HCT116 (cell line): ENCODE results near the gene NRCAM. TPM values are rescaled to one million over a fixed set of nuclear protein-coding genes. Genes with fewer than 3 reads are reported as not detected.

ENCODE experiments used
- ATAC-seq: fragments of 200-7000 bp; cut with Tn5 transposase; 2 replicates; pipeline ENCODE4 v1.9.1; 2020; ENCODE audit warnings: mild to moderate bottlenecking, moderate library complexity
- BruUV-seq: library from RNA; stranded (reverse); fragments of 400-500 nt; replicated peaks from 2 replicates; lab custom pipeline; 2021; lab: Mats Ljungman, UMichigan
- CTCF ChIA-PET: fragments of 300-600 bp; sonication (Branson Sonifier 250); formaldehyde crosslinking; loops from one replicate; lab custom pipeline; 2021; ENCODE audit warnings: antibody characterized with exemption; lab: Charles Lee
- POLR2A ChIA-PET: fragments of 300-600, 350-600 bp; sonication (Branson Sonifier 250); formaldehyde crosslinking; loops from one replicate; lab custom pipeline; 2021; ENCODE audit warnings: antibody characterized with exemption; lab: Charles Lee
- RAD21 ChIA-PET, 2 experiments: fragments of 300-600 bp; sonication (Branson Sonifier 250); formaldehyde crosslinking; loops; one replicate each; lab custom pipeline; 2023; ENCODE audit warnings: low total read pairs in 2 of 2; ENCODE audit not compliant: uncharacterized antibody in 2 of 2, unreplicated experiment in 2 of 2, low non-redundant PET in 1 of 2; lab: Charles Lee
- DNase-seq: peaks from one replicate; pipeline ENCODE4 v3.0.0-alpha.2; 2010; ENCODE audit warnings: low read depth, low spot score
- H2AFZ ChIP-seq: fragments of 200-600 bp; shearing (Covaris generic), sonication (generic); 2 replicates; pipeline ENCODE4 v1.6.1; 2017; ENCODE audit warnings: low read depth, mixed run types, mixed read lengths, antibody characterized with exemption, low read length; ENCODE audit not compliant: poor library complexity, severe bottlenecking
- H3K27ac ChIP-seq: 2 replicates; pipeline ENCODE4 v1.5.1; 2012; ENCODE audit warnings: low read depth, low read length
- H3K27me3 ChIP-seq: fragments of 200-600 bp; sonication (generic); 2 replicates; pipeline ENCODE4 v1.6.1; 2016; ENCODE audit warnings: mixed run types, low read length, mixed read lengths; ENCODE audit not compliant: insufficient read depth
- H3K36me3 ChIP-seq, 2 experiments: fragments of 200-500 bp in 1 of 2; fragments of 200-600 bp in 1 of 2; sonication (Bioruptor generic) in 1 of 2; sonication (generic) in 1 of 2; 2 replicates each; pipeline versions ENCODE4 v1.5.1 to v1.6.1; 2014 to 2016; ENCODE audit warnings: low read length in 2 of 2, inconsistent platforms in 1 of 2, mixed read lengths in 1 of 2, mixed run types in 1 of 2; ENCODE audit not compliant: insufficient read depth in 2 of 2, control insufficient read depth in 1 of 2
- H3K4me1 ChIP-seq, 2 experiments: fragments of 200-600 bp in 1 of 2; sonication (generic) in 1 of 2; 2 replicates each; pipeline versions ENCODE4 v1.5.1 to v1.6.1; 2012 to 2017; ENCODE audit warnings: low read length in 2 of 2, inconsistent platforms in 1 of 2, mild to moderate bottlenecking in 1 of 2, mixed read lengths in 1 of 2, mixed run types in 1 of 2, moderate library complexity in 1 of 2; ENCODE audit not compliant: insufficient read depth in 2 of 2, control insufficient read depth in 1 of 2
- H3K4me2 ChIP-seq: fragments of 200-600 bp; sonication (generic); 2 replicates; pipeline ENCODE4 v1.6.1; 2017; ENCODE audit warnings: mixed run types, low read length, mixed read lengths
- H3K4me3 ChIP-seq, 2 experiments: fragments of 200-600 bp in 1 of 2; sonication (generic) in 1 of 2; replicated peaks in 1 of 2; 2 replicates each; pipeline ENCODE4 v1.5.1; 2011 to 2016; ENCODE audit warnings: low read length in 2 of 2, control low read depth in 1 of 2, low read depth in 1 of 2, mild to moderate bottlenecking in 1 of 2, mixed read lengths in 1 of 2, mixed run types in 1 of 2
- H3K79me2 ChIP-seq: fragments of 200-600 bp; sonication (generic); 2 replicates; pipeline ENCODE4 v1.6.1; 2017; ENCODE audit warnings: mild to moderate bottlenecking, mixed run types, low read length, moderate library complexity, mixed read lengths; ENCODE audit not compliant: insufficient read depth
- H3K9ac ChIP-seq: fragments of 200-600 bp; sonication (generic); 2 replicates; pipeline ENCODE4 v1.6.1; 2016; ENCODE audit warnings: low read length, mixed read lengths
- H3K9me2 ChIP-seq: fragments of 200-600 bp; sonication (generic), shearing (Covaris generic); 2 replicates; pipeline ENCODE4 v1.6.1; 2017; ENCODE audit warnings: mixed run types, mild to moderate bottlenecking, moderate library complexity; ENCODE audit not compliant: insufficient read depth
- H3K9me3 ChIP-seq, 2 experiments: fragments of 200-500 bp in 1 of 2; fragments of 200-600 bp in 1 of 2; sonication (Bioruptor generic) in 1 of 2; sonication (generic) in 1 of 2; 2 replicates each; pipeline ENCODE4 v1.6.1; 2014 to 2017; ENCODE audit warnings: low read length in 2 of 2, mixed read lengths in 2 of 2, inconsistent platforms in 1 of 2, low read depth in 1 of 2, mild to moderate bottlenecking in 1 of 2, mixed run types in 1 of 2, moderate library complexity in 1 of 2; ENCODE audit not compliant: control insufficient read depth in 1 of 2, insufficient read depth in 1 of 2
- H4K20me1 ChIP-seq: fragments of 200-600 bp; sonication (generic), shearing (Covaris generic); 2 replicates; pipeline ENCODE4 v1.6.1; 2017; ENCODE audit warnings: mixed run types, mild to moderate bottlenecking, moderate library complexity; ENCODE audit not compliant: insufficient read depth
- CBX3 ChIP-seq: IDR thresholded peaks from 2 replicates; pipeline ENCODE4 v1.6.1; 2012; ENCODE audit warnings: low read depth
- CEBPB ChIP-seq: IDR thresholded peaks from 2 replicates; pipeline ENCODE4 v1.6.1; 2012; ENCODE audit warnings: low read depth
- EGR1 ChIP-seq: IDR thresholded peaks from 2 replicates; pipeline ENCODE4 v1.6.1; 2012; ENCODE audit warnings: low read depth
- ELF1 ChIP-seq: IDR thresholded peaks from 2 replicates; pipeline ENCODE4 v1.6.1; 2012; ENCODE audit warnings: low read depth, borderline replicate concordance
- EZH2phosphoT487 ChIP-seq: fragments of 200-600 bp; IDR thresholded peaks from 2 replicates; pipeline ENCODE4 v1.6.1; 2018; ENCODE audit warnings: antibody characterized with exemption, borderline replicate concordance
- POLR2A ChIP-seq: IDR thresholded peaks from 2 replicates; pipeline ENCODE4 v1.7.0; 2011; ENCODE audit warnings: borderline replicate concordance; ENCODE audit not compliant: insufficient read depth, insufficient read length; ENCODE audit errors: extremely low read depth
- RAD21 ChIP-seq: IDR thresholded peaks from 2 replicates; pipeline ENCODE4 v1.6.1; 2012; ENCODE audit warnings: low read depth, mild to moderate bottlenecking
- REST ChIP-seq: IDR thresholded peaks from 2 replicates; pipeline ENCODE4 v1.6.1; 2012; ENCODE audit warnings: low read depth
- SIN3A ChIP-seq: IDR thresholded peaks from 2 replicates; pipeline ENCODE4 v1.6.1; 2012; ENCODE audit warnings: low read depth
- SP1 ChIP-seq: IDR thresholded peaks from 2 replicates; pipeline ENCODE4 v1.6.1; 2012; ENCODE audit warnings: low read depth
- SRF ChIP-seq: IDR thresholded peaks from 2 replicates; pipeline ENCODE4 v1.6.1; 2012; ENCODE audit warnings: low read depth
- TCF7L2 ChIP-seq: IDR thresholded peaks from 2 replicates; pipeline ENCODE4 v1.7.0; 2011; ENCODE audit warnings: borderline replicate concordance, inconsistent platforms; ENCODE audit not compliant: insufficient read depth, insufficient read length; ENCODE audit errors: extremely low read depth
- YY1 ChIP-seq: IDR thresholded peaks from 2 replicates; pipeline ENCODE4 v1.6.1; 2011; ENCODE audit warnings: low read length, low read depth, moderate library complexity, mild to moderate bottlenecking; ENCODE audit not compliant: insufficient replicate concordance; ENCODE audit errors: extremely low read depth
- ZFX ChIP-seq: fragments of 450-650 bp; IDR thresholded peaks from 2 replicates; pipeline ENCODE4 v1.6.1; 2017
- ZNF274 ChIP-seq: fragments of 200-500 bp; sonication (Bioruptor generic); IDR thresholded peaks from 2 replicates; pipeline ENCODE4 v1.6.1; 2014; ENCODE audit warnings: mild to moderate bottlenecking, low read depth, low read length, inconsistent platforms
- intact Hi-C: fragments of 100-400 bp; cut with micrococcal nuclease; formaldehyde crosslinking; loops from 2 replicates; pipeline ENCODE4 v1.10.0; 2022
- total RNA-seq: library from RNA; stranded (reverse); gene quantifications from one replicate; pipeline ENCODE4 v1.2.1, GENCODE V29; 2021; ENCODE audit not compliant: unreplicated experiment
- TF ChIP-seq, protein P1 (sequence below): IDR thresholded peaks from 2 replicates; pipeline ENCODE4 v1.6.1; 2012
- TF ChIP-seq, protein P2 (sequence below): IDR thresholded peaks from 2 replicates; pipeline ENCODE4 v1.6.1; 2011; ENCODE audit warnings: mild to moderate bottlenecking, low read length, moderate library complexity; ENCODE audit not compliant: insufficient replicate concordance; ENCODE audit errors: extremely low read depth

NRCAM gene
- total RNA-seq, 1 experiment from 2014 or later: 0.15 TPM

- DNase-seq: no peak
- H2AFZ ChIP-seq: no peak overlapping the region
- no peaks in the 10 kb centered on the region; the same call in 1 of the 2 replicates for H4K20me1 ChIP-seq
- no peaks in the 10 kb centered on the region for H3K79me2 ChIP-seq
- H3K36me3 ChIP-seq: no peaks in the 10 kb centered on the region
- no peak for ATAC-seq
- no peaks in the 10 kb centered on the region for H3K27me3 ChIP-seq
- no TSS peak for BruUV-seq
- no peak overlapping the region for H3K9ac ChIP-seq
- H3K4me1 ChIP-seq: no peaks in the 10 kb centered on the region
- CTCF ChIA-PET: no interaction called here
- no peak overlapping the region for H3K4me2 ChIP-seq
- no peak overlapping the region for H3K27ac ChIP-seq
- POLR2A ChIA-PET: no interaction called here
- no peaks in the 10 kb centered on the region for H3K9me3 ChIP-seq
- intact Hi-C loops: no loop called here
- TF ChIP-seq ZFX: no peak
- TF ChIP-seq SRF: no peak
- no peak for TF ChIP-seq SIN3A
- TF ChIP-seq, protein P1, sequence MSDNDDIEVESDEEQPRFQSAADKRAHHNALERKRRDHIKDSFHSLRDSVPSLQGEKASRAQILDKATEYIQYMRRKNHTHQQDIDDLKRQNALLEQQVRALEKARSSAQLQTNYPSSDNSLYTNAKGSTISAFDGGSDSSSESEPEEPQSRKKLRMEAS: no peak
- no peak for TF ChIP-seq YY1
- TF ChIP-seq, protein P2, sequence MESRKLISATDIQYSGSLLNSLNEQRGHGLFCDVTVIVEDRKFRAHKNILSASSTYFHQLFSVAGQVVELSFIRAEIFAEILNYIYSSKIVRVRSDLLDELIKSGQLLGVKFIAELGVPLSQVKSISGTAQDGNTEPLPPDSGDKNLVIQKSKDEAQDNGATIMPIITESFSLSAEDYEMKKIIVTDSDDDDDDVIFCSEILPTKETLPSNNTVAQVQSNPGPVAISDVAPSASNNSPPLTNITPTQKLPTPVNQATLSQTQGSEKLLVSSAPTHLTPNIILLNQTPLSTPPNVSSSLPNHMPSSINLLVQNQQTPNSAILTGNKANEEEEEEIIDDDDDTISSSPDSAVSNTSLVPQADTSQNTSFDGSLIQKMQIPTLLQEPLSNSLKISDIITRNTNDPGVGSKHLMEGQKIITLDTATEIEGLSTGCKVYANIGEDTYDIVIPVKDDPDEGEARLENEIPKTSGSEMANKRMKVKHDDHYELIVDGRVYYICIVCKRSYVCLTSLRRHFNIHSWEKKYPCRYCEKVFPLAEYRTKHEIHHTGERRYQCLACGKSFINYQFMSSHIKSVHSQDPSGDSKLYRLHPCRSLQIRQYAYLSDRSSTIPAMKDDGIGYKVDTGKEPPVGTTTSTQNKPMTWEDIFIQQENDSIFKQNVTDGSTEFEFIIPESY: no peak
- TF ChIP-seq REST: no peak
- no peak for TF ChIP-seq TCF7L2
- TF ChIP-seq RAD21: no peak
- TF ChIP-seq ELF1: no peak
- TF ChIP-seq ZNF274: no peak
- TF ChIP-seq POLR2A: no peak
- no peak for TF ChIP-seq CBX3
- TF ChIP-seq SP1: no peak
- TF ChIP-seq EZH2phosphoT487: no peak
- TF ChIP-seq EGR1: no peak
- no peak for TF ChIP-seq CEBPB
- H3K4me3 ChIP-seq: no peak overlapping the region
- RAD21 ChIA-PET: no interaction called here
- H3K9me2 ChIP-seq: no peaks in the 10 kb centered on the region
These were observed 43.3 kb upstream of the NRCAM start for GRCh38 chr7:108499566-108499965.
